BE2C (cell line): ENCODE data around the gene ATP1A1.

ENCODE experiments used
- DNase-seq: peaks from one replicate; pipeline ENCODE4 v3.0.0-alpha.2; 2020
- H3K27me3 ChIP-seq: fragments of 250-450 bp; sonication (Bioruptor Pico); 2 replicates; pipeline ENCODE4 v1.5.1; 2020; ENCODE audit warnings: mild to moderate bottlenecking
- H3K36me3 ChIP-seq: fragments of 250-450 bp; sonication (Bioruptor Pico); 2 replicates; pipeline ENCODE4 v1.5.1; 2020; ENCODE audit warnings: mild to moderate bottlenecking
- H3K4me1 ChIP-seq: fragments of 250-450 bp; sonication (Bioruptor Pico); 2 replicates; pipeline ENCODE4 v1.5.1; 2020
- H3K4me3 ChIP-seq: 2 replicates; pipeline ENCODE4 v1.5.1; 2011; ENCODE audit warnings: low read depth, low read length
- H3K9me3 ChIP-seq: fragments of 250-450 bp; sonication (Bioruptor Pico); 2 replicates; pipeline ENCODE4 v1.5.1; 2020
- TF ChIP-seq, protein P1 (sequence below): IDR thresholded peaks from 2 replicates; pipeline ENCODE4 v1.5.1; 2012; ENCODE audit warnings: mild to moderate bottlenecking, low read depth, low read length

ATP1A1 gene

GRCh38 chr1:116394270-116394669, 21.2 kb downstream of the ATP1A1 start:
- Histone ChIP-seq H3K27me3 (no peaks in the 10 kb centered on the region), H3K4me3 (no peak overlapping the region), H3K9me3 (no peaks in the 10 kb centered on the region), H3K36me3 (peaks cover 99% of the 10 kb centered on the region), H3K4me1 (no peaks in the 10 kb centered on the region)
- TF ChIP-seq, protein P1, sequence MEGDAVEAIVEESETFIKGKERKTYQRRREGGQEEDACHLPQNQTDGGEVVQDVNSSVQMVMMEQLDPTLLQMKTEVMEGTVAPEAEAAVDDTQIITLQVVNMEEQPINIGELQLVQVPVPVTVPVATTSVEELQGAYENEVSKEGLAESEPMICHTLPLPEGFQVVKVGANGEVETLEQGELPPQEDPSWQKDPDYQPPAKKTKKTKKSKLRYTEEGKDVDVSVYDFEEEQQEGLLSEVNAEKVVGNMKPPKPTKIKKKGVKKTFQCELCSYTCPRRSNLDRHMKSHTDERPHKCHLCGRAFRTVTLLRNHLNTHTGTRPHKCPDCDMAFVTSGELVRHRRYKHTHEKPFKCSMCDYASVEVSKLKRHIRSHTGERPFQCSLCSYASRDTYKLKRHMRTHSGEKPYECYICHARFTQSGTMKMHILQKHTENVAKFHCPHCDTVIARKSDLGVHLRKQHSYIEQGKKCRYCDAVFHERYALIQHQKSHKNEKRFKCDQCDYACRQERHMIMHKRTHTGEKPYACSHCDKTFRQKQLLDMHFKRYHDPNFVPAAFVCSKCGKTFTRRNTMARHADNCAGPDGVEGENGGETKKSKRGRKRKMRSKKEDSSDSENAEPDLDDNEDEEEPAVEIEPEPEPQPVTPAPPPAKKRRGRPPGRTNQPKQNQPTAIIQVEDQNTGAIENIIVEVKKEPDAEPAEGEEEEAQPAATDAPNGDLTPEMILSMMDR, result no peak
- DNase-seq, result no peak

GRCh38 chr1:116396769-116397168, 23.7 kb downstream of the ATP1A1 start:
- TF ChIP-seq, protein P1, result no peak
- no peaks in the 10 kb centered on the region for H3K9me3 ChIP-seq
- H3K27me3 ChIP-seq, result no peaks in the 10 kb centered on the region
- no peak overlapping the region for H3K4me3 ChIP-seq
- H3K4me1 ChIP-seq, result no peaks in the 10 kb centered on the region
- peaks cover 99% of the 10 kb centered on the region for H3K36me3 ChIP-seq
- DNase-seq, result no peak

GRCh38 chr1:116397728-116398127, 24.7 kb downstream of the ATP1A1 start:
- Histone ChIP-seq H3K4me3 (no peak overlapping the region), H3K36me3 (peaks cover 99% of the 10 kb centered on the region), H3K9me3 (no peaks in the 10 kb centered on the region), H3K27me3 (no peaks in the 10 kb centered on the region), H3K4me1 (no peaks in the 10 kb centered on the region)
- TF ChIP-seq, protein P1, result no peak
- DNase-seq, result no peak

- no peaks in the 10 kb centered on the region for H3K9me3 ChIP-seq
- H3K36me3 ChIP-seq, result peaks cover 100% of the 10 kb centered on the region
- TF ChIP-seq, protein P1, result no peak
- H3K4me3 ChIP-seq, result no peak overlapping the region
- DNase-seq, result no peak
- no peaks in the 10 kb centered on the region for H3K27me3 ChIP-seq
- H3K4me1 ChIP-seq, result no peaks in the 10 kb centered on the region
Observed at GRCh38 chr1:116400780-116401179, 27.7 kb downstream of the ATP1A1 start.

DNA sequence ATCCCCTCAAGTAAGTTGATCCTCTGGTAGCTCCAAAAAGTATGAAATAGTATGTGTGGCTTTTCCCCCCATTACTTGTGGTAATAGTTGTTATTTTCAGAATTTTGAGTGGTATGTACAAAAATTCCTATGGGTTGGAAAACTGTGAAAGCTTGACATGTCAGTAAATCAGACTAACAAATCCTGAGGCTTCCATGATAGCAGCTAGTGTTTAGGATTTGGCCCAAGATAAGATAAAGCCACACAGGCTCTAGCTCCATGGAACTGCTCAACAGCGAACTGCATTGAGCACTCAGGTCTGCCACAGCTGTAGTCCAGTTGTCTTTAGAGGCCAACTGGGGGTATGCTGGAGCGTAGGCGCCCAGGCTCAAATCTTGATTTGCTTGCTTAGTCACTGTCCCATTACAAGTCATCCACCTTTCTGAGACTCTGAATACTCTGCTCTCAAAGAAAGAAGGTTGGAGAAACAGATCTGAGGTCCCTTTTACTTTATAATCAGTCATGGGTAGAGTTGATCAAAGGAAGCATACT, 28.7 kb downstream of the ATP1A1 start:
- Histone ChIP-seq H3K27me3 (no peaks in the 10 kb centered on the region), H3K4me1 (no peaks in the 10 kb centered on the region), H3K36me3 (peaks cover 100% of the 10 kb centered on the region), H3K4me3 (no peak overlapping the region), H3K9me3 (no peaks in the 10 kb centered on the region)
- TF ChIP-seq, protein P1, result no peak
- no peak for DNase-seq

GRCh38 chr1:116402333-116402732, 29.3 kb downstream of the ATP1A1 start:
- no peak for DNase-seq
- H3K27me3 ChIP-seq, result no peaks in the 10 kb centered on the region

More at GRCh38 chr1:116402333-116402732, 29.3 kb downstream of the ATP1A1 start:
- peaks cover 100% of the 10 kb centered on the region for H3K36me3 ChIP-seq
- no peaks in the 10 kb centered on the region for H3K9me3 ChIP-seq
- TF ChIP-seq, protein P1, result no peak
- no peak overlapping the region for H3K4me3 ChIP-seq
- H3K4me1 ChIP-seq, result no peaks in the 10 kb centered on the region
